GM18861 (cell line): Measurements from ENCODE around the gene SYVN1.
"Not testable (repeated sequence)": the region's sequence is repeated elsewhere in the genome, so short reads cannot be mapped to it uniquely, and the experiment has no call there.

ENCODE experiments used
- ATAC-seq: cut with Tn5 transposase; IDR thresholded peaks from one replicate; pipeline ENCODE4 v1.9.1; 2021; ENCODE audit not compliant: unreplicated experiment

The SYVN1 gene

DNA sequence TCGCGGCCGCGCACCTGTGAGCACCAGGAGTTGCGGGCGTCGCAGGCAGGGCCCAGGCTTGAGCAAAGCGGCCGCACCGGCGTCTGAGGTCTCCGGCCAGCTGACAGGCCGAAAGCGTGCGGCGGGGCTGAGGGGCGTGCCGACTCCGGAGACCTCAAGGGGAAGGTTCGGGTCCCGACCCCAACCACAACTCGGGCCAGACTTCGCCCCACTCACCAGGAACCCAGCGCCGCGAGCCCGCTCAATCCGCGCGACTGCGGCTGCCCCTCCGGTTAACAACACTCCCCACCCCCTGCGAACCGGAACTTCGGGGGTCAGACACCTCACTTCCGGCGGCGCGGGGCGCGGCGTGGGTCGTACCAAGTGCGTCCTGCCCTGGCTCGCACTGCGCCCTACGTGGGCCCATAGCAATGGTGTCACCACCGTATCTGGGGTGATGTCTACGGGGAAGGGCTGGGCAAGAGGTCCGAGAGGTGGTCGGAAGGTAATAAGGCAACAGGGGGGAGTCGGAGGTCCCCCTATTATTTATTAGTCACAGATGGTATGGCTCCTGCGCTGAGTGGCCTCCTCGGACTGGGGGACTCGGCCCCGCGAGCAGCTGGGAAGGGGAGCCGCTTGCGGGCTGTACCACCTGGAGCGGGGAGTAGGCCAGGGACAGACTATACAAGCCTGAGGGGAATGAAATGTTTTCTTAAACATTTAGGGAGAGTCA is at the start of gene SYVN1:
Gene SYVN1, minus strand, starts transcription at position 280 of the 712 bp plus-strand sequence. CDS start 918 bp downstream, outside the sequence.
- peak; percentile 40 for ATAC-seq

- ATAC-seq: no peak
These were observed 49.0 kb upstream of the SYVN1 start for GRCh38 chr11:65183201-65183891.

- ATAC-seq: no peak
These were observed 48.2 kb upstream of the SYVN1 start for GRCh38 chr11:65182258-65183170.

- no peak for ATAC-seq
These were observed 47.4 kb upstream of the SYVN1 start, which contains the start of gene CAPN1 for GRCh38 chr11:65181569-65182257. Gene CAPN1, plus strand, starts transcription at chr11:65181928. Its CDS starts 774 bp downstream, at chr11:65182702.

DNA sequence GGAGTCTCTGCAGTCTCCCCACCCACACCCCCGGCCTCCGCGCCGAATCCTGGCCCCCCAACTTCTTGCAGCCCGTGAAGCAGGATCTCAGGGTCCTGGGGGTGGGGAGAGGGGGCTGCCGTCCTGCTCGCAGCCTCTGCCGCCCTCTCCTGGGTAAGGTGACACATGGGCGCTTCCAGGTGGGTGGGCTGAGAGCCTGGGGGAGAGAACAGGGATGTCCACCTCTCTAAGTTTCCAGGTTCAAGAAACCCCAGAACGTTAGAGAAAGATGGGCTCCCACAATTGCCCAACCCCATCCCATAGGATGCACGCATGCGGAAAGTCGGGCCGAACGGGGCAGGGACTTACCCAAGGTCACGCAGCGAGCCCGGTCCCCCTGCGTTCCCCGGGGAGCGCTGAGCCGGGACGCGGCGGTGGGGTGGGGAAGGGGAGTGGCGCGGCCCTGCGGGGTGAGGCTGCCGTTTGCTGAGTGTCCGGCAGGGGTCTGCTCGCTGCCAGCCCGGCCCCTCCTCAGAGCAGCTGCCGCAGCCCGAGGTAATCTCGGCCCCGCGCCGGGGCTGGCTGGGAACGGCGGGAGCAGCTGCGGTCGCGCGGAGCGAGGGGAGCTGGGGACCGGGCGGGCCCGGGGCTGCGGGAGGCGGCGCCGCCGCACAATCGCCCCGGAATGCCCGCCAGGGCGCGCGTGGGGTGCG is 46.7 kb upstream of the SYVN1 start:
- no peak for ATAC-seq

GRCh38 chr11:65174571-65175010 is 40.3 kb upstream of the SYVN1 start:
- ATAC-seq: not testable (repeated sequence)

DNA sequence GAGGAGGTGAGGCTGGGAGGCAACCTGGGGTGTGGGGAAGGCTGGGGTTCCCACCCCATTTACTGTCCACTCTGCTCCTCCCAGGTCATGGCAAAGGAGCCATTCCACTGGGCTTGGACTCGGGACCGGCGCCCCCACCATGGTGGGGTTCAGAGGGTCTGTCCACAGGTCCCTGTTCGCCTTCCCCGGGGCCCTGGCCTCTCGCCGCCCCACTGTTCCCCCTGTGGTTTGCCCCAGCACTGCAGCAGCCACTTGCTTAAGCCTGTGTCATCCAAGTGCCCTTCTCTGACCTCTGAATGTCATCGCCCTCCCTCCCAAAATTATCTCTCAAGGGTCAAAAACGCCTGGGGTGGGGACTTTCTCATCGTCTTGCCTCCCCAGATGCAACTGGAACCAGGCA is 38.3 kb upstream of the SYVN1 start:
- ATAC-seq: no peak

GRCh38 chr11:65170058-65170534 is 35.8 kb upstream of the SYVN1 start, which contains the start of gene SPDYC:
Gene SPDYC, plus strand, starts transcription at chr11:65170233. Its CDS starts 1,125 bp downstream, at chr11:65171358.
- no peak for ATAC-seq

DNA sequence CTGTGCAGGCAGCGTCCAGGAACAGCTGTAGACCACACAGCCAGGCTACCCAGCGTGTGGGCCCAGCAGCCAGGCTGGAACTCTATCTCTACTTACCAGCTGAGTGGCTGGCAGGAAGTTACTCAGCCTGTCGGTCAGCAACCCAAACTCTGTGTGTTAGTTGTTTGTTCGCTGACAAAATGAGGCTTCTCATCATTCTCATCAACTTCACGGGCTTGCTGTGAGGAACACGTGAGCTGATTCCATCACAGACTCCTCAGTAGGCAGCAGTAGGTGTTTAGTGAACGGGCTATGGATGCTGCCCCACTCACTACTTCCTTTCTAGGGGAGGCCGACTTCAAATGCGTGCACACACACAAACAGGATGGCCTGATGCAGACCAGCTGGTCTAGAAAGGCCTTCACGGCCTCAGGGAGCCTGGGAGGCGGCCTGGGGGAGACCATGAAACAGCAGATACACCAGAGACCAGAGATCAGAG is 34.9 kb upstream of the SYVN1 start:
- ATAC-seq: no peak

- ATAC-seq: no peak
These were observed 33.3 kb upstream of the SYVN1 start for GRCh38 chr11:65167656-65168055.

DNA sequence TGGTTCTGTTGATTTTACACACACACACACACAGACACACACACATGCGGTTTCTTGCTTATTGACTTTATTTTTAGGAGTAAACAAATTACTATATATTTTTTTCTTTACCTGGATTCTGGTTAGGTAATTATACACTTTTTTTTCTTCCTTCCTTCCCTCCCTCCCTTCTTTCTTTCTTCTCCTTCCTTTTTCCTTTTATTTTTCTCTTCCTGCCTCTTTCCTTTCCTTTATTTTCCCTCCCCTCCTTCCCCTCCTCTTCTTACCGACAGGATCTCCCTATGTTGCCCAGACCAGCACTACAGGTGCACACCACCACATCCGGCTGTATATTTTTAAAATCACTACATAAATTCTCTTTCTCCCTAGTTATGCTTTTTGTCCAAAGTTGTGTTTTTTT is 32.6 kb upstream of the SYVN1 start:
- ATAC-seq: no peak

- no peak for ATAC-seq
These were observed 31.3 kb upstream of the SYVN1 start for GRCh38 chr11:65165410-65166317.

- ATAC-seq: no peak
These were observed 29.4 kb upstream of the SYVN1 start for GRCh38 chr11:65163684-65164083.

GRCh38 chr11:65160643-65161042 is 26.3 kb upstream of the SYVN1 start:
- ATAC-seq: no peak

DNA sequence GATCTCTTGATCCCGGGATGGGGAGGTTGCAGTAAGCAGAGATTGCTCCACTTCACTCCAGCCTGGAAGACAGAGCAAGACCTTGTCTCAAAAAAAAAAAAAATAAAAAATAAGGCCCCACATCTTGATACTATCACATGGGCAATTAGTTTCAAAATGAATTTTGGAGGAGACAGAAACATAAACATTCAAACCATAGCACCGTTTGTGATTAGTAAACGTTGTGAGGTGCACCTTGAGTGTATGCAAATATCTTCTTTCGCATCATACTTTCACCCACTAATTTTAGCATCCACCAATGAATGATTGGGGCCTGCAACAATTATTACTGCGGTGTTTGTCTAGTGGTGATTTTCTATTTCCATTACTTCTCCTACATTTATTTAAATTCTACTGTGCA is 24.7 kb upstream of the SYVN1 start:
- peak; percentile 94 for ATAC-seq

GRCh38 chr11:65157336-65157735 is 23.0 kb upstream of the SYVN1 start:
- ATAC-seq: no peak

- ATAC-seq: no peak
These were observed 22.6 kb upstream of the SYVN1 start for GRCh38 chr11:65156926-65157325.

- ATAC-seq: no peak
These were observed 21.9 kb upstream of the SYVN1 start for GRCh38 chr11:65156256-65156655.

DNA sequence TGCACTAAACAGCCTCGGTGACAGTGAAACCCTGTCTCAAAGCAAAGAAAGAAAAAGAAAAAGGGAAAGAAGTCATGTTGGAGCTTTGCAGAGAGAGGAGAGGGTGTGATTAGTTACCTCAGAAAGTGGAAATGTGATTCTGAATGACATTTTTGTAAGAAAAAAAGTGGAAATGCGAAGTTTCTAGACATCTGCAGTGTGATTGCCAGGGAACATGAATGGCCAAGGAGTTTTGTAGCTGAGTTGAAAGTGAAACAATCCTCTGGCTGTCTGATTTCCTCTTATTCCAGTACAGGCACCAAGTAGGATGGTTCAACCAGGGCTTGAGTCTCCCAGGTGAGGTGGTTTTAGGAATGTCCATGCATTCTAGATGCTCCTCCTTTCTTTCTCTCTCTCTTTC is 17.8 kb upstream of the SYVN1 start:
- no peak for ATAC-seq
